ENCODE data around the gene TIMP4.

The TIMP4 gene

DNA sequence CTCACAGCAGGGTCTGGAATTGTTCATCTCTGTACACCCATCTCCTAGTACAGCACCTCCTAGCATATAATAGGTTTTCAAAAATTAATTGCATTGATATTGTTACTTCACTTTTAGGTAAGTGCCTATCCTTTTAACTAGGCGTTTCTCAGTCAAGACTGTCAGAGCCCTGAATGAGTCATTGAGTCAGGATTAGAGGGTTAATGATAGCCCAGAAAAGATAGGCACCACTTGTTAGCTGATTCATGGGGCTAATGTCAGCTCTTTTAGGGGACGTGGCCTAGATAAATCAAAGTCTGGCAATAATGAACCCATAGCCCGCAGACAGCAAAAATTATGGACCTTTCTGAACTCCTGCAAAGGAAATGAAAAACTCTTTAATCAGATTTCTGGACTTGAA, 42.9 kb downstream of the TIMP4 start:
- Histone ChIP-seq H3K27me3 (ENCODE audit: control insufficient read depth in 5 of 5, insufficient read depth in 4 of 5, low read length in 5 of 5) (no peaks in the 10 kb centered on the region), H3K27ac (ENCODE audit: low read depth, low read length) (no peak overlapping the region), H3K4me1 (ENCODE audit: control insufficient read depth in 5 of 5, insufficient read depth in 5 of 5, low read length in 5 of 5) (peaks cover 0 to 13% (median 0%) of the 10 kb centered on the region in 5 donors), H3K4me3 (ENCODE audit: low read depth in 1 of 5, low read length in 5 of 5) (no peak overlapping the region), H3K9me3 (ENCODE audit: control insufficient read depth in 5 of 5, low read length in 5 of 5) (no peaks in the 10 kb centered on the region), H3K36me3 (ENCODE audit: control insufficient read depth in 5 of 5, insufficient read depth in 5 of 5, low read length in 5 of 5) (no peaks in the 10 kb centered on the region), H3K9ac (ENCODE audit: low read length in 5 of 5) (no peak overlapping the region)

DNA sequence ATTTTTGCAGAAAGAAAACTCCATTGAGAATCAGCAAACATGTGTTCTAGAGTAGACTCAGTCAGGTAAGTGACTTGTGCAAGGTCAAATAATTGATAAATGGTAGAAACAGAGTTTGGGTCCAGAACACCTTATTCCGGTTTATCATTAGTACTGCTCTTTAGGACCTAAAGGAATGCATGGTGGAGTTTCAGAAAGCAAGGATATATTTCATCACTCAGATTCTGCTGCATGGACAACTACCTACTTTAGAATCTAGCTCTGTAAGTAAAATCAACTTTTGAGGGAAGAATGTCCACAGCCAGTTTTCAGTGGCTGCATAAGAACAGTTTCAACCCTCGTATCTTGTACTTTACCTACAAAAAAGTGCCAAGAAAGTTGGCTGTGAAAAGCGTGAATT, 43.6 kb downstream of the TIMP4 start:
- no peak overlapping the region for H3K27ac ChIP-seq (ENCODE audit: low read depth, low read length)
- H3K9me3 ChIP-seq (ENCODE audit: control insufficient read depth in 5 of 5, low read length in 5 of 5) = no peaks in the 10 kb centered on the region
- H3K36me3 ChIP-seq (ENCODE audit: control insufficient read depth in 5 of 5, insufficient read depth in 5 of 5, low read length in 5 of 5) = no peaks in the 10 kb centered on the region
- no peaks in the 10 kb centered on the region for H3K27me3 ChIP-seq (ENCODE audit: control insufficient read depth in 5 of 5, insufficient read depth in 4 of 5, low read length in 5 of 5)
- no peak overlapping the region for H3K4me3 ChIP-seq (ENCODE audit: low read depth in 1 of 5, low read length in 5 of 5)
- H3K4me1 ChIP-seq (ENCODE audit: control insufficient read depth in 5 of 5, insufficient read depth in 5 of 5, low read length in 5 of 5) = peaks cover 0 to 8% (median 0%) of the 10 kb centered on the region in 5 donors
- H3K9ac ChIP-seq (ENCODE audit: low read length in 5 of 5) = no peak overlapping the region

DNA sequence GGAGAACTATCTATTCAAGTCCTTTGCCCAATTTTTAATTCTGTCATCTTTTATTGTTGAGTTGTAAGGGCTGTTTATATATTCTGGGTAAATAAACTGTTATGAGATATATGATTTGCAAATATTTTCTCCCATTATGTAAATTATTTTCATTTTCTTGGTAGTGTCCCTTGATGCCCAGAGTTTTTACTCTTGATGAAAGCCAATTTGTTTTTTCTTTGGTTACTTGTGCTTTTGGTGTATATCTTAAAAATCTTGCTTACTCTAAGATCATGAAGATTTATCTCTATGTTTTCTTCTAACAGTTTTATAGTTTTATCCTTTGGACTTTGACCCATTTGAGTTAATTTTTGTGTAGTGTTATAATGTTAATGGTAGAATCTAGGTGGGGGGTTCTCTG, 44.5 kb downstream of the TIMP4 start:
- Histone ChIP-seq H3K9ac (ENCODE audit: low read length in 5 of 5) (no peak overlapping the region), H3K9me3 (ENCODE audit: control insufficient read depth in 5 of 5, low read length in 5 of 5) (no peaks in the 10 kb centered on the region), H3K4me3 (ENCODE audit: low read depth in 1 of 5, low read length in 5 of 5) (no peak overlapping the region), H3K27ac (ENCODE audit: low read depth, low read length) (no peak overlapping the region), H3K4me1 (ENCODE audit: control insufficient read depth in 5 of 5, insufficient read depth in 5 of 5, low read length in 5 of 5) (no peaks in the 10 kb centered on the region), H3K27me3 (ENCODE audit: control insufficient read depth in 5 of 5, insufficient read depth in 4 of 5, low read length in 5 of 5) (no peaks in the 10 kb centered on the region), H3K36me3 (ENCODE audit: control insufficient read depth in 5 of 5, insufficient read depth in 5 of 5, low read length in 5 of 5) (no peaks in the 10 kb centered on the region)

DNA sequence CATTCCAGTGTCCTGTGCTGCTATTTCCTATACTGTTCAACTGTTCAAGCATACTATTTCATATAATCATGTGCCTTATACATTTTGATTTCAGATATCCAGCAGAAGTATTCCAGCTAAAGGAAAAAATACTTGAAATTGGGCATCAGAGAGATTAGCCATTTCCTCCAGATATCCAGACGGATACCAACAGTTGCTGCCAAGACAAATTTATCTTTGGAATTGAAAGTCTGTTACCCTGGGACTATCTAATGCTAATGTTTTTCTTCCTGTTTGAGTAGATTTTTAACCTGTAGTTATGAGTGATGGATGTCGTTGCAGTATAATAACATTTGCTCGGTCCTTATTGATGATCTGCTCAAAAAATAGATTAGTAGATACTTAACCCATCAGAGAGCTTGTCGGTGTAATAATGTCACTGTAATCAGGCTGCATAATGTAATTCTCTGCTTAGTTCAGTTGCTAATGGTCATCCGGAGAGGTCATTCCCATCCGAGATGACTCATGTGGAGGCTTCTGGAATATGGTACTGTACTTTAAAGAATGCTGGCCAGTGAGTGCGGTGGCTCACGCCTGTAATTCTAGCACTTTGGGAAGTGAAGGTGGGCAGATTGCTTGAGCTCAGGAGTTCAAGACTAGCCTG, 51.5 kb downstream of the TIMP4 start:
- Histone ChIP-seq H3K27ac (ENCODE audit: low read depth, low read length) (no peak overlapping the region), H3K4me3 (ENCODE audit: low read depth in 1 of 5, low read length in 5 of 5) (no peak overlapping the region), H3K36me3 (ENCODE audit: control insufficient read depth in 5 of 5, insufficient read depth in 5 of 5, low read length in 5 of 5) (no peaks in the 10 kb centered on the region), H3K9ac (ENCODE audit: low read length in 5 of 5) (no peak overlapping the region), H3K9me3 (ENCODE audit: control insufficient read depth in 5 of 5, low read length in 5 of 5) (no peaks in the 10 kb centered on the region), H3K27me3 (ENCODE audit: control insufficient read depth in 5 of 5, insufficient read depth in 4 of 5, low read length in 5 of 5) (no peaks in the 10 kb centered on the region), H3K4me1 (ENCODE audit: control insufficient read depth in 5 of 5, insufficient read depth in 5 of 5, low read length in 5 of 5) (no peaks in the 10 kb centered on the region)
